HG02588 (cell line): ENCODE results near the gene TAGLN2.
A peak's percentile ranks its signal among the peaks of the same experiment; 100 is the strongest.

ENCODE experiments used
- ATAC-seq: cut with Tn5 transposase; IDR thresholded peaks from one replicate; pipeline ENCODE4 v1.9.1; 2021; ENCODE audit warnings: mild to moderate bottlenecking, moderate library complexity; ENCODE audit not compliant: unreplicated experiment

The TAGLN2 gene

DNA sequence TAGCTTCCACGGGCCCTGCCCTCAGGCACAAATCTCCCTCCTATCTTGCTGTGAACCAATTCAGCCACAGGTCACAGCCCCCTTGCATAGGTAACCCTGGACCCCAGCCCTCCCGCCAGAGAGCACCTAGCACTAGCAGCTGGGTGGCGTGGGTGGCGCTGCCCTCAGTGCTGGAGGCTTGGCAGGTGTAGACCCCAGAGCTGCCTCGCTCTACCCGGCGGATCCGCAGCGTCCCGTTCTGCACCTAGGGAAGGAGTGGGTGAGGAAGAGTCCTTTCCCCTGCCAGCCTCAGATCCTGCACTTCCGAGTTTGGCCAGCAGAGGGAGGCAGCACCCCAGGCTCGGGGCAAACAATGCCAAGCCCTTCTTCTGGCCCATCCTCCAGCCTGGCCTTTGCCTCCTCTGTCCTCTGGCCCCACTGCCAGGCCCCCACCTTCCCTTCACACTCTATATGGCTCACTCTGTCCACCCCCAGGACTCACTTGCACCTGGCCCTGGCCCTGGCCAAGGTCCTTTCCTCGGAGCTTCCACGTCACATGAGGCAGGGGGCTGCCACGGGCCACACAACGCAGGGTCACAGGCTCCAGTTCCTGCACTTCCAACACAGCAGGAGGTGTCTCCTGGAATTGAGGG is 11.1 kb upstream of the TAGLN2 start:
- no peak for ATAC-seq

DNA sequence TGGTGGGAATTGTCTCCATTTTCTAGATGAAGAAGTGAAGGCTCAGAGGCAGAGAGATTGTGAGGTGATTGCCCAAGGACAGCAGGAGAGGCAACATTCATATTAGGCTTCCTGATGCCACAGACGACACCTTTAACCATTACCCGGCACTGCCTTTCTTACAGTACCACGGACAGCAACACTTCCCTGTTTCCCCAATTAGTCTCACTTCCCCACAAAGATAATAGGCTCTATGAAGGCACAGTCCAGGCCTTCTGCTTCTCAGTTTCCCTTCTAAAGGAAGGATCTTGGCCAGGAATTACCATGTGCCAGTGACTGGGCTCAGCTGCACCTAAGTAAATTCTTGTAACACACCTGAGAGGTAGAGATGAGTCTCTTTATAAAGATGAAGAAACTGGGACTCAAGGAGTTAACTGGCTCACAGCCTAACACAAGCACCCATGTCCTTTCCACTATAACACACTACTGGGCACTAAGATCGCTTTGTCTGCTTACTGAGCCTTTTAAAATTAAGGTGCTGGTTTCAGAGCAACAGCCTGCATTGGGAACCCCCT is 10.5 kb upstream of the TAGLN2 start:
- ATAC-seq, result no peak

DNA sequence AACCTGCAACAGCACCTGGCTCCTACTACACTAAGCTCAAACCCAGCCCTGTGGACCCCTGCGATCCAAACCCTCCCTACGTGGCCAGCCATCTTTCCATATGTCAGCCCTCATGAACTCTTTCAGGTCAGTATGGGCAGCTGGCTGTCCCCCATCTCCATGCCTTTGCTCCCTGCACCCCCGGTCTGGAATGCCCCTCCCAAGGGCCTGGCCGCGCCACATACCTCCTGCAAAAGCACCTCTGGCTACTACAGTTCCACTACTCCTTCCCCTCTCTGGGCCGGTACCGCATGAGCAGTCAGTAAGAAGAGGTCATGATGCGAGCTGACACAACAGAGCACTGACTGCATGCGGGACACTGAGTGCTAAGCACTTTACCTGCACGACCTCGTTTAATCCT is 10.0 kb upstream of the TAGLN2 start:
- ATAC-seq, result no peak

DNA sequence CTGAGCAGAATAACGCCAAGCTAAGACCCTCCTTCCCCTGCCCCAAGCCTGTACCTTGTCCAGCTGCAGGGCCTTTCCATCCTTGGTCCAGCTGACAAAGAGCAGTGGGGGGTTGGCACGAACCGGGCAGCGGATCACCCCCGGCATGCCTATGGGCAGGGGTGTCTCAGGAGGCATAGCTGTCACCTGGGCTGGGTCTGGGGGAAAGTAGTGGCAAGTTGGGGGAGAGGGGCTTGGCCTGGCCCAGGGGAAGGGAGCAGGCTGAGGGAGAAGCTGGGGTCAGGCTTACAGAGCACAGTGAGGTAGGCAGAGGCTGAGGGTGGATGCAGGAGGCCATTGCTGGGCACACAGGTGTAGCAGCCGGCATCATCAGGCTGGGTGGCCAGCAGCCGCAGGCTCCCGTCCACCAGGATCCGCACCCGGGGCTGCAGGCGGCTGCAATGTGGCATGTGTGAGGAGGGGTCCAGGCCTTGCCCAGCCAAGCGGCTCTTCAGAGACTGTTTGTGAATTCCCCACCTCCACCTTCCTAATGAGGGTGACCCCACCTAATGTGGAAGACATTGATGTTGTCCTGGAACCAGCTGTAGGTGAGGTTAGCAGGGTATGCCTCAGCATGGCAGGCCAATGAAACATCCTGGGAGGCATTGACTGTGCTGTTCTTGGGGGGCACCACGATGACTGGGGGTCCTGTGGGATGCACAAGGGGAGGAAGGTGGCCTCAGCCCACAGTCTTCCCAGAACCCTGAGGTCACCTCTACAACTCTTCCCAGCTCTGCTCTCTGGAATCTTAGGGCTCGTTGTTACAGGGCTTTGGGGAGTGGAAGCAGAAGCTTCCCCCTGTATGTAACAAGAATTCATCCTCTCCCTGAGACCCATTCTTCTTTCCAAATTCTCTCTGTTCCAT is 9.1 kb upstream of the TAGLN2 start:
- ATAC-seq, result no peak

DNA sequence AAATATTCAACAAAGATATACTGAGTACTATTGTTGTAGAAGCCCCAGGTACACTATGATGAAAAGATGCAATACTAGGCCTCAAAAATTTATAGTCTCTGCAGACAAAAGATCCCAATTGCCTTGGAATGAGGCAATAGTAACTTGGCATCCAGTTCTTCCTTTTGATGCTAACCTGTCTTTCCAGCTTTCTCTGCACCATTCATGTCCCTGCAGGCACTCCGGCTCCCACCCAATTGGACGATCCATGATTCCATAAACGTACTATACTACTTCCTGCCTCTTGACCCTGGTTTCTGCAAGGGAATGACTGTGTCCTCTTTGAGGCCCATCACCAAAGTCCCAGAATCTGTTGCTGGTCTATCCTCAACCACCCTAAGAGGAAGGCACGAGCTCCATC is 8.0 kb upstream of the TAGLN2 start:
- no peak for ATAC-seq

DNA sequence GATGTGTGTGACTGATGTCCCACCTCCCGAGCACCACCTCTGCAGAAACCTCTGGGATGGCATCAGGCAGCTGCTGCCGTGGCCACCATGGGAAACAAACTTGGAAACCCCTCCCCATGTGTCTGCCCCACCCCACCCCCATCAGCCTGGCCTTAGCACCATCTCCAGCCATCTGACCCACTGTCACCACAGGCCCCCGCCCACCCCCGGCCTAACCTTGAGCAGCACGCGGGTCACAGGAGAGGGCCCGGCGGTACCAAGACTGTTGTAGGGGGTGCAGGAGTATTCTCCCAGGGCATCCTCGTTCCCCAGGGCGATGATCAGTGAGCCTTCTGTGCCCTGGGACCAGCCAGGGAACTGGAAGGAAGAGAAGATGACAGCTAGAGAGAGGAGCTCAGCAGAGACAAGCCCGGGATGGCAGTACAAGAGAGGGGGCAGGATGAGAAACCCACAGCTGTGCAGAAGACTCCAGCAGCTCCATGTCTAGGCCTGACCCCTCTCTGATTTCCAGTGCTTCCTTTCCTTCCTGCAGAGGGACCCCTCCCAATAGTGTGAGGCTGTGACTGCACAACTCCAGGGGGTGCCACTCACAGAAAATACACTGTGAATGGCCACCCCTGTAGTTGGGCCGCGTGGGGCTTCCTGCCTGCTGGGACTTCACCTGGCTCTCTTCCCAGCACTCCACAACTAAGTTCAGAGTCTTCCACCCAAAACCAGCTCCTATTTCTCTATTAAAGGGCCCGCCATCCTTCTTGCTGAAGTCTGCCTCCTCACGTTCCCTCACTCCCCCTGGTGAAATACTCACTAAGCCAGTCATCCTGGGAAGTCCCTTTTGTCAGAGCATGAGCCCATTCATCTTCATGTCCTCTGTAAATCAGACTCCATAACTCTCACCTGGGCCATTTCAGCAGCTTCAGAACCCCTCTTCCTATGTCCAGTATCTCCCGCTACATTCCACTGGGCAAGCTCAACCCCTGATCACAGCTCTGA is 7.3 kb upstream of the TAGLN2 start:
- ATAC-seq, result no peak

DNA sequence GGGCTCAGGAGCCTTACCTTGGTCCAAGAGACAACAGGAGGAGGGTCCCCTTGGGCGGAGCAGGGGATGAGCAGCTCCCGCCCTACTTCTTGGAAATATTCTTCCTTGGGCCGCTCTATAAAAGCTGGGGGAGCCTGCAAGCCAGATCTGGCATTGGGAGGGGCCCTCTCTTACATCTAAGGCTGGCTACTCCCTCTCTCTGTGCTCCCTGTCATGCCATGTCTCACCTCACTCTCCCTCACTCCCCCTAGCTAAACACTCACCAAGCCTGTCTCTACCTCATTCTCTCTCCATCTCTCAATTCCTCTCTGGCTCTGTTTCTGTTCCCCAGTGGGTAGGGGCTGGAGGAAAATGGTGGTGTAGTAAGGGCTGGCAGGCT is 6.5 kb upstream of the TAGLN2 start:
- ATAC-seq, result no peak

DNA sequence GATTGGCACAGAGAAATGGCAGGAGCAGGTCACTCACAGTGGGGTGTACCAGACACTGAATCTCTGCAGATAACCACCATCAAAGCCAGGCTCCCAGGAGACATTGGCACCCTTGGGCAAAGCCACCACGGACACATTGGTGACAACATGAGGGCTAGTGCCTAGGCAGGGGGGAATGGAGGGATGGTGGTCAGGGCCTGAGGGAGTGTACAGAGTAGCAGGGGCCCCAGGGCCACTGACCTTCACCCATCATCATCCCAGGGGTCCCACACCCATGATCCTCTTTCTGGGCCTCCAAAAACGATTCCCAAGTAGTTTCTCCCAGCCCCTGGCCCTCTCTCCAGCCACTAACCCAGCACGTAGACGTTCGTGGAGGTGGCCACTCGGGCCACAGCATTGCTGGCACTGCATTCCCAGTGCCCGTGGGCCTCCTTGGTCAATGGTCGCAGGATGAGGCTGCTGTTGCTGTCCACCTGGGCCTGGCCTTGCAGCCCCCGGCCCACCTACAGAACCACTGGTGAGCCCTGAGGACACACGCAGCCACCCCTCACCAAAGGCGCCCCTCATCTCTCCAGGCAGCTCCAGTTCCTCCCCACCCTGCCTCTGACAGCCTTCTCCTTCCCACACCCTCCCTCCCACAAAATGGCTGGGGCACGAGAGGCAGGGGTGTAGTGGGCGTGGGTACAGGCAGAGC is 5.9 kb upstream of the TAGLN2 start:
- ATAC-seq, result no peak

DNA sequence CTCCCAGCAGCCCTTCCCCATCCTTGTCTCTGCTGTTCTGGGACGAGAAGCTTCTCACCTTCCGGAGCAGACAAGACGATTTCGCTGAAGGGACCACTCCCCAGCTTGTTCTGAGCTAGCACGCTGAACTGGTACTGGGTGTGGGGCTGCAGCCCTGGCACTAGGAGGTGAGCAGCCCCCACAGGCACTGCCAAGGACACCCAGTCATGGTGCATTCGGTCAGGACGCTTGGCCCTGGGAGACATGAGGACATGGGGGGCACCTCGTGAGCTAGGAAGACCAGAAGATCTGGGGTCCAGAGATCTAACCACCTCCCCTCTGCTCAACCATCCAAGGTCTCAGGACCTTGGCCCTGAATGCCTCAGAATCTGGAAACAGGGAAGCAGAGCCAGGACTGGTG is 5.3 kb upstream of the TAGLN2 start:
- no peak for ATAC-seq

DNA sequence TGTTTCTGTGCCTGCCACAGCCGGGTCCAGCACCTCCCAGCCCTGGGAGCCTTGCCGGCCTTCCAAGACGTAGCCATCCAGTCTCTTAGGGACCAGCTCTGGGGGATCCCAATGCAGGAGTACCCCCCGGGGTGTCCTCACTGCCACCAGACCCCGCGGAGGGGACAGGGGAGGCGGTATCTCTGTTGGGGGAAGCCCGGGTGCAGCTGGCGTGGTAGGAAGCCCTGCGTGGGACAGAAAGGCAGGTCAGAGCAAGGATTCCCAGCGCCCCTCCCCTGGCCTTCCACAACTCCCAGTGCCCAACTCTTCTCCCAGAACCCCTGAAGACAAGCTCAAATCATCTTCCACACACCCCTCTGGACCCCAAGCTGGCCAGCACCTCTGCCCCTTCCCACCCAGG is 4.9 kb upstream of the TAGLN2 start:
- ATAC-seq, result no peak

DNA sequence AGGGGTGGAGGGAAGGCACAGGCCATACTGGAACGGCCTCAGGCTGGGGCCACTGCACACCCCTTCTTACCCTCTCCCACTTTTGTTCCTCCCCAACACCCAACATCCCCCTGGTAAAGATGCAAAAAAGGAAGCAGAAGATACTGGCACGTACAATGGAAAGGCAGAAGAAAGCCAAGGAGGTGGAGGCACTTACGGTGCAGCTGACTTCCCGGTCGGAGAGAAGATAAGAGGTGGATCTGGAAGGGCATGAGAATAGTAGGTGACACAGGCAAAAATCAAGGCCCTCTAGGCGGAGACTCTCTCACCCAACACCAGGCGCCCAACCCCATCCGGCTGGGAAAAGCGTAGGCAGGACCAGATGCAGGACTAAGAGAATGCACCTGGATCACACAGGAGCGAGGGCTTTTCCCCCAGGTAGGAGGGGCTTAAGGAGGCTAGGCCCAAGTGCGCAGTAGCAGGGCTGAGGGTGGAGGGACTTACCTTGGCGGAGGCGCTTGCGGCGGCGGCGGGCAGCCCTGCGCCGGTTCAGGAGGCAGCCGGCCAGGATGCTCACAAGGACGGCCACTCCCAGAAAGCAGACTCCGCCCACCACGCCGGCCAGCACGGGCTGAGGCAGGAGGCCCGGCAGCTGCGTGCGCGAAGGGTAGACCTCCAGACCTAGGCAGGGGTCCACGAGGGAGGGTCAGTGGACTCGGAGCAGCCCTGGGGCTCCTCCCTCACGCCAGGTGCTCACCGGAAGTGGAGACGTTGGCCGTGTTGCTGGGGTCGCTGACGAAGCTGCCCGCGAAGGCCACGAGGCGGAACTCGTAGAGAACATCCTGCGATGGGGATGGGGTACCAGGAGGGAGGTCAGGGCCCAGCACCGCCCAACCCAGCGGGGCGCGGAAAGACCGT is 4.1 kb upstream of the TAGLN2 start:
- no peak for ATAC-seq

DNA sequence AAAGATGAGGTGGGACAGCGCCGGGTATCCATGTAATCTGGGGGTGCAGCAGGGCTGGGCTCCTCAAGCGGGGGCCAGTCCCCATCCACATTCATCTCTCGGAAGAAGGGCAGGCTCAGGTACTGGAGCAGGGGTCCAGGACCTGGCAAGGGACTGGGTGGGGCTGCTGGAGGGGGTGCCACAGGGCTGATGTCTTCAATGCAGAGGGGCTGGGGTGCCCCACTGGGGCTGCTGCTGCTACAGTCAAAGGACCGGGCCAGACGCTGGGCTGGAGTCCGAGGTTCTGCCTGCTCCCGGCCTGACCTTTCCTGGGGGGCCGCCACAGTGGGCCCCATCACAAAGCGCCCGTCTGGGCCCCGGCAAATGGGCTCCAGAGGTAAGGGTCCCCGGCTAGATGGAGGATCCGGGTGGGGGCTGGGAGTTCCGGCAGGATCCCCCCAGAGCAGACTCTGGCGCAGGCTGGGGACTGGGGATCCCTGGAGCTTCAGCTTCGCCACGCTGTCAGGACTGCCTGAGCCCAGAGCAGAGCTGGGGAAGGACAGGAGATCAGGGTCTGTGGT is 3.3 kb upstream of the TAGLN2 start:
- ATAC-seq, result no peak

DNA sequence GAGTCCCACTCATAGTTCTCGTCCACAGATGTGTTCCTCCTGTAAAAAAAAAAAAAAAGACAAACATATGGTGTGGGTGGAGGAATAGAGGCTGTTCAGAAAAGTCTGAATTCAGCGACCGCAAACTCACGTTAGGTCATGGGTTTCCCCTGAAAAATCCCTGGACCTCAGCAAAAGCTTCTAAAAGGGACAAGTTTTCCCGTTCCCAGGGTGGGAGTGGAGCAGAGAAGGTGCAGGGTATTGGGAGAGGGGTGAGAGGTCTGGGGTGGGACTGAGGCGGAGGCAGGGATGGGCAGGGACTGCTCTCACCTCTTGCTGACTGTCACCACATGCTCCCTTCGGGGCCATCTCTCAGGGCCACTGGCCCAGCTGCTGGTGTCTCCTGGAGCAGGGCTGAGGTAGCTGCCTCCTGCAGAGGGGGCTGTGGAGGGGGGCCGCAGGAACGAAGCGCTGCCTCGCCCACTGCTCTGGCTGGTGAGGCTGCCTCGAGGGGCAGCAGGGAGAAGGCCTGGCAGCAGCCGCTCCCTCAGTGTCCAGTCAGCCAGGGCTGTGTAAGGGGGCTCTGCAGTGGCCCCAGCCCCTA is 2.6 kb upstream of the TAGLN2 start:
- no peak for ATAC-seq

DNA sequence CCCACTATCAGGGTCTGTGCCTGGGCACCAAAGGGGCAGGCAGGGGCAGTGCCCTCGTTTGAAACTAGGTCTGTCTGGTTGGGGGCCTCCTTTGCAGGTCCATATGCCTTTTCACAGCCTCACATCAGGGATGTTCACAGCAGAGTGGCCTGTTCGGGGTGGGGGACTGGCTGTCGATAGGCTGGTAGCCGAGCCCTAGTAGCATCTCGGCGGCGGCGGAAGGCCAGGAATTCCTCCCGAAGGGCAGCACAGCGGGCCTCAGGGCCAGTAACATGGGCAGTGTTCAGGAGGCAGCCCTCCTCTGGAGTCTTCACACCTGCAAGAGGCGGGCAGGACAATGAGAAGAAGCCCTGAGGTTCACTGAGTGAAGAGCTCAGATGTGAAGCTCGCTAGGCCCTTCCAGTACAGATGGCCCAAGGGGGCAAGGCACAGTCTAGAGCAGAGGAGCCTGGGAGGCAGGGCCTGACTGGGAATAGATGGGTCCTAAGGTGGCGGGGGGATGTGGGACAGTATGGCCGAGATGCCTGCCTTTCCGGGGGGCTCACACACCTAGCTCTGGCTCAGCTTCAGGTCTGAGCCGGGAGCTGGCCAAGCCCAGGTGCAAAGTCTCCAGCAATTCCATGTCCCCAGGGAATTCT is 2.0 kb upstream of the TAGLN2 start:
- no peak for ATAC-seq

DNA sequence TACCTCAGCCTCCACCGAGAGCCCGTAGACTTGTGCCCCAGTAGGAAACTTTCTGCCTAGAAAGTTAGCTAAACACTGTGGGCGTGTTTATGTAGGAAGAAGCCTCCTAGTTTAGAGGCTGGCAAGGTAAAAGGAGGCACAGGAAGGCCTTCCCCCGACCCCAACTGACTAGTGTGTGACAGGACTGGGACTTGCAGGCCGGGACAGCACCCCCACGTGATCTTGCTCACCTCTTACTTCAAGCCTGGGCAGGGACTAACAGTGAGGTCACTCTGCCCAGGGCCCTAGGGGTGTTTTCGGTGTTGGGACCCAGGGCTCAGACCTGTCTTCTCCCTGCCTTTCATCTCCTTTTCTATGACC is 392 bp upstream of the TAGLN2 start:
- ATAC-seq, result peak; percentile 2

DNA sequence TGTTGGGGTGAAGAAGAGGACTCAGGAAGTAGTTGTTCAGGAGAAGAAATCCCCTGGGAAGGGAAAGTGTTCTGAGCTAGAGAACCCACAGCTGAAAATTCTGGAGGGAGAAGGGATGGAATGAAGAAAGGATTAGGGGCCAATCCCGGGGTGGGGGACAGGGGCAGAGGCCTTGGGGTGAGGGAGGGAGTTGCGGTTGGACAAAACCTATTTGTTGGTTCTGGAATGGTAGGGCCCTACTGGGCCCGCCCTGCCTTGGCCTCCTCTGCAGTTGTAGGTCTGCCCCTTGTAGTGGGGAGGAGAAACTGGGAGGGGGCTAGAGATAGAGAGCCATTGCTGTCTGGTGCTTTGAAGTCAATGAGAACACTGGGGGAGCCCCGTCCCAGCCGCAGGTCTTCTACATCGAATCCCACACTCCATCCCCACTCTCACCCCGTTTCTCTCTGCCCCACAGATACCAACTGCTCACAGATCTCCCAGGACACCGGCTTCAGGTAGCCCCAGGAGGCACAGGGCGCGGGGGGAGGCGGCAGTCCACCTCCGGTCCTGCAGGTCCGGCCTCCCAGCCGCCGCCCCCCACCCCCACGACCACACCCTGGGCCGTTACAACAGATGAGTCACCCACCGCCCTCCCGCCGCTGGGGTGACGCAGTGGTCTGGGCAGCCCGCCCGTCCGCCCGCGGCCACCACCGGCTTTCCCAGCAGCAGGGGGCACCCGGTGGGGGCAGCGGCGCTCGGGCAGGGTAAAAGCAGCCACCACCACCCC is 1.1 kb downstream of the TAGLN2 start:
- peak; percentile 13 for ATAC-seq

DNA sequence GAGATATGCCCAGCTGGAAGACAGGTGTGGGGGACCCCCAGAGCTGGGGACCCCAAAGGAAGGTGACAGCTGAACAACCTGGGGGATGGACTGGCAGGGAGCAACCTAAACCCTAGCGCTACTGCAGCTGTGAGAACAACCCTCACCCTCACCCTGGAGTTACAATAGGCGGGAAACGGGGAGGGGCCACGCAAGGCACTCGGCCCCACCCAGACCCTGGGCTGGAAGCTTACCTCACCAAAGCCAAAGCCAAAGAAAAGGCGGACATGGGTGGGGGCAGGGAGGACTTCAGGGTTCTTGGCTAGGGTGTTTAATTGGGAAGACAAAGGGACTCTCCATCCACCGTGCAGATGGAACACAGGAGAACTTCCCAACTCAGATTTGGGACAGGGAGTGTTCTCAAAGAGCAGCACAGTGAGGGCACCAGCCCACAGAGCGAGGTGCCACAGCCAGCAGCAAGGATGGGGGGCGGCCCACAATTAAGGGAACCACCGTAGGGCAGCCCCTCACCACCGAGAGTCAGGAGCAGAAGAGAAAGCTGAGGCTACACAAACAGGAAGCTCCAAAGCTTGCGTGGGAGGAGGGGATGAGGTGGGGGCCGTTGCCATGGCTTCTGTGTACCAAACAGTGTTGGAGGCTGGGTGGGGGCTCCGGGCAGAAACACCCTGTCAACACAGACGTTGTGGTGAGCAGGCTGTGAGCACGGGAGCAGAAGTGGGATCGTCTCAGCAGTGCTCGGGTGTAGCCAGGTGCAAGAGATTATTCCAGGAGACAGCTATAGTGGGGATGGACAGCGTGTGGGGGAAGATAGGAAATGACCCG is 1.9 kb downstream of the TAGLN2 start:
- peak; percentile 25 for ATAC-seq
